ENCODE data around the gene STX17. TPM values are rescaled to one million over a fixed set of nuclear protein-coding genes. Genes with fewer than 3 reads are reported as not detected.

Gene STX17
- total RNA-seq, 1 donor from 2014 or later = 12.1 TPM

GRCh38 chr9:99894826-99895225 lies 11.6 kb upstream of the STX17 start:
- no peak overlapping the region for H3K4me3 ChIP-seq (ENCODE audit: low read depth, low read length)
- TF ChIP-seq CTCF (IDR thresholded peaks at IDR 0.05; ENCODE audit: insufficient read depth, low read length, severe bottlenecking) = no peak
- H3K36me3 ChIP-seq (ENCODE audit: control insufficient read depth, insufficient read depth, low read length) = no peaks in the 10 kb centered on the region
- DNase-seq (ENCODE audit: low read depth) (no peak), FAIRE-seq (no peak)
- peaks cover 6% of the 10 kb centered on the region for H3K27me3 ChIP-seq (ENCODE audit: control insufficient read depth, insufficient read depth, low read length)

GRCh38 chr9:99895510-99895909 lies 10.9 kb upstream of the STX17 start:
- Histone ChIP-seq H3K36me3 (ENCODE audit: control insufficient read depth, insufficient read depth, low read length) (no peaks in the 10 kb centered on the region), H3K27me3 (ENCODE audit: control insufficient read depth, insufficient read depth, low read length) (peaks cover 6% of the 10 kb centered on the region), H3K4me3 (ENCODE audit: low read depth, low read length) (no peak overlapping the region)
- DNase-seq (ENCODE audit: low read depth) (no peak), FAIRE-seq (no peak)
- TF ChIP-seq CTCF (IDR thresholded peaks at IDR 0.05; ENCODE audit: insufficient read depth, low read length, severe bottlenecking) = no peak

GRCh38 chr9:99896119-99896518 lies 10.3 kb upstream of the STX17 start:
- no peak overlapping the region for H3K4me3 ChIP-seq (ENCODE audit: low read depth, low read length)
- FAIRE-seq = no peak

GRCh38 chr9:99903393-99903792 lies 3.1 kb upstream of the STX17 start:
- no peaks in the 10 kb centered on the region for H3K36me3 ChIP-seq (ENCODE audit: control insufficient read depth, insufficient read depth, low read length)
- no peak overlapping the region for H3K4me3 ChIP-seq (ENCODE audit: low read depth, low read length)
- TF ChIP-seq CTCF (IDR thresholded peaks at IDR 0.05; ENCODE audit: insufficient read depth, low read length, severe bottlenecking) = no peak
- FAIRE-seq = no peak
- DNase-seq (ENCODE audit: low read depth) = no peak
- H3K27me3 ChIP-seq (ENCODE audit: control insufficient read depth, insufficient read depth, low read length) = no peaks in the 10 kb centered on the region

More at GRCh38 chr9:99896119-99896518, 10.3 kb upstream of the STX17 start:
- no peak for DNase-seq (ENCODE audit: low read depth)
- TF ChIP-seq CTCF (IDR thresholded peaks at IDR 0.05; ENCODE audit: insufficient read depth, low read length, severe bottlenecking) = no peak
- H3K36me3 ChIP-seq (ENCODE audit: control insufficient read depth, insufficient read depth, low read length) = no peaks in the 10 kb centered on the region
- peaks cover 6% of the 10 kb centered on the region for H3K27me3 ChIP-seq (ENCODE audit: control insufficient read depth, insufficient read depth, low read length)

GRCh38 chr9:99905833-99906402 lies 536 bp upstream of the STX17 start:
- no peaks in the 10 kb centered on the region for H3K27me3 ChIP-seq (ENCODE audit: control insufficient read depth, insufficient read depth, low read length)
- H3K36me3 ChIP-seq (ENCODE audit: control insufficient read depth, insufficient read depth, low read length) = no peaks in the 10 kb centered on the region
- DNase-seq (ENCODE audit: low read depth) (peak; percentile 62), FAIRE-seq (no peak)
- no peak for TF ChIP-seq CTCF (IDR thresholded peaks at IDR 0.05; ENCODE audit: insufficient read depth, low read length, severe bottlenecking)
- peak overlapping the region; percentile 81 for H3K4me3 ChIP-seq (ENCODE audit: low read depth, low read length)

- no peak for DNase-seq (ENCODE audit: low read depth)
- no peaks in the 10 kb centered on the region for H3K27me3 ChIP-seq (ENCODE audit: control insufficient read depth, insufficient read depth, low read length)
- TF ChIP-seq CTCF (IDR thresholded peaks at IDR 0.05; ENCODE audit: insufficient read depth, low read length, severe bottlenecking) = no peak
- H3K36me3 ChIP-seq (ENCODE audit: control insufficient read depth, insufficient read depth, low read length) = no peaks in the 10 kb centered on the region
- peak overlapping the region; percentile 81 for H3K4me3 ChIP-seq (ENCODE audit: low read depth, low read length)
- FAIRE-seq = no peak
Measured at GRCh38 chr9:99907208-99907532, 716 bp downstream of the STX17 start.
